GM15510 (cell line): ENCODE data around the gene MED8.

ENCODE experiments used
- POLR2A ChIP-seq: IDR thresholded peaks from 3 replicates; pipeline ENCODE4 v1.6.1; 2011; ENCODE audit warnings: borderline replicate concordance; ENCODE audit not compliant: insufficient read length; ENCODE audit errors: extremely low read depth

MED8 gene

GRCh38 chr1:43389326-43390313 is at the start of gene MED8, which contains the start of gene SZT2:
Gene MED8 (minus strand): TSS chr1:43389800. CDS start chr1:43389764, 36 bp downstream.
Gene SZT2 (plus strand): TSS chr1:43389899. CDS start chr1:43389969, 70 bp downstream.
- peak; percentile 86 for TF ChIP-seq POLR2A

- TF ChIP-seq POLR2A, result no peak
These were observed 49.5 kb upstream of the MED8 start for GRCh38 chr1:43438953-43439581.

- no peak for TF ChIP-seq POLR2A
These were observed 49.0 kb upstream of the MED8 start for GRCh38 chr1:43438576-43438952.

- no peak for TF ChIP-seq POLR2A
These were observed 48.4 kb upstream of the MED8 start for GRCh38 chr1:43438006-43438405.

GRCh38 chr1:43437031-43437973 is 47.7 kb upstream of the MED8 start:
- no peak for TF ChIP-seq POLR2A

GRCh38 chr1:43436371-43436770 is 46.8 kb upstream of the MED8 start:
- no peak for TF ChIP-seq POLR2A

GRCh38 chr1:43435146-43436145 is 45.8 kb upstream of the MED8 start:
- TF ChIP-seq POLR2A, result no peak

- no peak for TF ChIP-seq POLR2A
These were observed 44.7 kb upstream of the MED8 start for GRCh38 chr1:43434256-43434655.

GRCh38 chr1:43432907-43433306 is 43.3 kb upstream of the MED8 start:
- no peak for TF ChIP-seq POLR2A

- no peak for TF ChIP-seq POLR2A
These were observed 42.7 kb upstream of the MED8 start for GRCh38 chr1:43432171-43432860.

- no peak for TF ChIP-seq POLR2A
These were observed 42.1 kb upstream of the MED8 start for GRCh38 chr1:43431676-43432075.

- no peak for TF ChIP-seq POLR2A
These were observed 41.2 kb upstream of the MED8 start for GRCh38 chr1:43430831-43431230.

GRCh38 chr1:43427941-43428340 is 38.3 kb upstream of the MED8 start:
- TF ChIP-seq POLR2A, result no peak

GRCh38 chr1:43427524-43427923 is 37.9 kb upstream of the MED8 start:
- no peak for TF ChIP-seq POLR2A

- no peak for TF ChIP-seq POLR2A
These were observed 36.6 kb upstream of the MED8 start for GRCh38 chr1:43426221-43426620.
